Measurements from ENCODE around the gene CA10.

CA10 gene

DNA sequence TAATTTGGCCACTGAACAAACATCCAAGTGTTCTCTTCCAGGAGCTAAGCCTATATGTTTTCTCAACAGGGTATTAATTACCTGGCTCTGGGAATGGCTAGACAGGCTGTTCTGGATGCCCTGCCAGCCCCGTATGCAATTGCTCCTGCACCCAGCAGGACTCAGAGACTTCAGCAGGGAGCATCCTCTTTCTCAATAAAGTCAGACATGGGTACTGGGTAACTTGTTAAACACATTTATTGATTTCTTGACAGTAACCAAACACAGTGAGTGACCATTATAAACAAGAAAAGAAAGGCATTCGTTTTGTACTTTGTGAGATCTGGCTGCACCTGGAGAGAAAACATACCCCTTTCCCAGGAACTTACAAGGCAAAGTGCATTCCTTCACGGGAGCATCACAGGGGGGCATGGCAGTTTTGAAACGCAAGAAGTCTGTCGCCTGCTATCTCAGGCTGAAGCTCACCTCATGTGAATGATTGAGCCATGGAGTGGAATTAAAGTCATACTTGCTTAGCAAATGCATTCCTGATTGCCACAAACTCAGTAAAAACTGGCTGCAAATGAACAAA lies 528.3 kb downstream of the CA10 start:
- TF ChIP-seq, protein P1, sequence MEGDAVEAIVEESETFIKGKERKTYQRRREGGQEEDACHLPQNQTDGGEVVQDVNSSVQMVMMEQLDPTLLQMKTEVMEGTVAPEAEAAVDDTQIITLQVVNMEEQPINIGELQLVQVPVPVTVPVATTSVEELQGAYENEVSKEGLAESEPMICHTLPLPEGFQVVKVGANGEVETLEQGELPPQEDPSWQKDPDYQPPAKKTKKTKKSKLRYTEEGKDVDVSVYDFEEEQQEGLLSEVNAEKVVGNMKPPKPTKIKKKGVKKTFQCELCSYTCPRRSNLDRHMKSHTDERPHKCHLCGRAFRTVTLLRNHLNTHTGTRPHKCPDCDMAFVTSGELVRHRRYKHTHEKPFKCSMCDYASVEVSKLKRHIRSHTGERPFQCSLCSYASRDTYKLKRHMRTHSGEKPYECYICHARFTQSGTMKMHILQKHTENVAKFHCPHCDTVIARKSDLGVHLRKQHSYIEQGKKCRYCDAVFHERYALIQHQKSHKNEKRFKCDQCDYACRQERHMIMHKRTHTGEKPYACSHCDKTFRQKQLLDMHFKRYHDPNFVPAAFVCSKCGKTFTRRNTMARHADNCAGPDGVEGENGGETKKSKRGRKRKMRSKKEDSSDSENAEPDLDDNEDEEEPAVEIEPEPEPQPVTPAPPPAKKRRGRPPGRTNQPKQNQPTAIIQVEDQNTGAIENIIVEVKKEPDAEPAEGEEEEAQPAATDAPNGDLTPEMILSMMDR (conservative IDR thresholded peaks at IDR 0.05), result peak; percentile 45
- peak overlapping the region; percentile 56 for H3K27ac ChIP-seq

- TF ChIP-seq, protein P1 (conservative IDR thresholded peaks at IDR 0.05), result no peak
Measured at GRCh38 chr17:51629232-51629631, 529.3 kb downstream of the CA10 start.

DNA sequence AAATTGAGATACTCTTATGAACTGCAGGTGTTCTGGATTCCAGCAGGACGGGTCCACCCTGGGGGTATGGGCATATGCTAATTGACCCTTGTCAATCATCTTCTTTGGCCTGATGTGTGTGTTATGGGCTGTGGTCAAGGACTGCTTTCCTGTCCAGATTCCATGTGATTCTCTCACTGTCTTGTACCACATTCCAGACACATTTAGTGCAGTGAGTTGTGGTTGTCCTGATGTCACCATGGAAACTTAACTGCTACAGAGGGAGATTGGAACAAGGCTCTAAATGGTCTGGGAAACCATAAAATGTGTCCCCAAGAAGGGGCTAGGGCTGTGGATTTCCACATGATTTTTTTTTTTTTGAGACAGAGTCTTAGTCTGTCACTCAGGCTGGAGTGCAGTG lies 530.7 kb downstream of the CA10 start:
- H3K27ac ChIP-seq, result no peak overlapping the region
- TF ChIP-seq, protein P1 (conservative IDR thresholded peaks at IDR 0.05), result no peak

More at GRCh38 chr17:51629232-51629631, 529.3 kb downstream of the CA10 start:
- H3K27ac ChIP-seq, result peak overlapping the region; percentile 56; the same call in 1 of the 2 replicates

DNA sequence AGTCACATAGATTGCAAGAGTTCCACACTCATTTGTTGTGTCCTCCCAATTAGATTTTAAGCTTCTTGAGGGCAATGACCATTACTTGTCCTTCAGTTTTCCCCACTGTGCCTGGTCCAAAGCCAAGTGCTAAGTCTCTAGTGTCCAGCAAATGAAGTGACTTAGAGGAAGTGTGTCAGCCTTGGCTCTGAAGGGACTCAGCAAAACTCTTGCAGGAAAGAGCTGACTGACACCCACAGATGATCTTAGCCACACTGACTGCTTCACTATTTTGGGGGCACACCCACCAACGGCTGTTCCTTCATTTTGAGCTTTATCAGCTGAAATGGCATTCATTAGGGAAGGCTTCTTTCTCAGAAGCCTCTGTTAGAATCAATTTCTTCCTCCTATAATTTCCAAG lies 540.0 kb downstream of the CA10 start:
- no peak overlapping the region for H3K27ac ChIP-seq
- TF ChIP-seq, protein P1 (conservative IDR thresholded peaks at IDR 0.05), result no peak

DNA sequence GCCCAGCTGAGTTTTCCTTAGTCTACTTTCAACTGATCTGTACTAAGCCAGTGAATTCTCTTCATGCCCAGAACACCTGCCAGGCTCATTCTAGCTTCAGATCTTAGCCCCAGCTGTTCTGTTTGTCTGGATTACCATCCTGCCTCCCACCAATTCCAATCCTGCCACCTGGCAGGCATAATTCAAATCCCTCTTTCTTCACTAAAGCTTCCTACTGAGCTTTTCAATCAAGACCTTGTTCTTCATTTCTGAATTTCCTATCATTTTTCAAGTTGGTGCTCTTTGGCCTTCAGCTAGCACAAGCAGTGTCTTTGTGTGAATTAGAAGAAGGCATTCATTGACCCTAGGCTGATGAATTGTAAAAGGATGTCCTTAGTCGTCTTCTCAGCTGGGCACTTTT lies 540.5 kb downstream of the CA10 start:
- TF ChIP-seq, protein P1 (conservative IDR thresholded peaks at IDR 0.05), result no peak

GRCh38 chr17:51613255-51613654 lies 545.3 kb downstream of the CA10 start:
- TF ChIP-seq, protein P1 (conservative IDR thresholded peaks at IDR 0.05), result no peak
- no peak overlapping the region for H3K27ac ChIP-seq

More for the DNA sequence above, 540.5 kb downstream of the CA10 start:
- H3K27ac ChIP-seq, result no peak overlapping the region

GRCh38 chr17:51612692-51613091 lies 545.8 kb downstream of the CA10 start:
- H3K27ac ChIP-seq, result no peak overlapping the region
- TF ChIP-seq, protein P1 (conservative IDR thresholded peaks at IDR 0.05), result no peak

Measured in VCaP (cell line).